COR-L47 (cell line): ENCODE measurements around the gene GASK1A.
"Not testable (repeated sequence)": the region's sequence is repeated elsewhere in the genome, so short reads cannot be mapped to it uniquely, and the experiment has no call there.

Source experiments
- DNase-seq: peaks from one replicate; lab custom pipeline; 2025; lab: John Stamatoyannopoulos, UW

GASK1A gene

DNA sequence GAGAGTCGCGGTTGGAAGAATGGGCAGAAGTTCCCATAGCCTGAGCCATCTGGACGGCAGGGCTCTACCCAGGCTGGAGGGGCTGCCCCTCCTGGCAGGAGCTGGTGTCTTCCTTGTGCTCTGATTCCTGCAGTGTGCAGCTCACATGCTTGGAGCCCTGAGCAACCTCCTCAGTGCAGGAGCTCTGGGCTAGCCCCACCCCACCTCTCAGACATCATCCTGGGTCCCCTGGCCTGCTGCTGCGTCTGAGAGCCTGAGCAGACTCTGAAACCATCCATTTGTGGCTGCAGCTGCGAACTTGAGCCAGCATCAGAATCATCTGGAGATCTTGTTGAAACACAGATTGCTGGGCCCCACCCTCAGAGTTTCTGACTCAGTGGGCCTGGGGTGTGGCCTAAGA lies 84.0 kb downstream of the GASK1A start:
- DNase-seq: no peak

DNA sequence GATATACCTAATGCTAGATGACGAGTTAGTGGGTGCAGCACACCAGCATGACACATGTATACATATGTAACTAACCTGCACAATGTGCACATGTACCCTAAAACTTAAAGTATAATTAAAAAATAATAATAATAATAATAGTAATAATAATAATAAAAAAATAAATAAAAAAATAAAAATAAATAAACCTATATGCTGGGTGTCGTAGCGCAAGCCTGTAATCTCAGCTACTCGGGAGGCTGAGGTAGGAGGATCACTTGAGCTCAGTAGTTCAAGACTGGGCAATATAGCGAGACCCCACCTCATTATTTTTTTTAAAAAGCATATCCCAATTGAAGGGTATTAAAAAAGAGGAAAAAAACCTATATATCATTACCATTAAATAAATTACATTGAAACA lies 91.6 kb downstream of the GASK1A start:
- not testable (repeated sequence) for DNase-seq

DNA sequence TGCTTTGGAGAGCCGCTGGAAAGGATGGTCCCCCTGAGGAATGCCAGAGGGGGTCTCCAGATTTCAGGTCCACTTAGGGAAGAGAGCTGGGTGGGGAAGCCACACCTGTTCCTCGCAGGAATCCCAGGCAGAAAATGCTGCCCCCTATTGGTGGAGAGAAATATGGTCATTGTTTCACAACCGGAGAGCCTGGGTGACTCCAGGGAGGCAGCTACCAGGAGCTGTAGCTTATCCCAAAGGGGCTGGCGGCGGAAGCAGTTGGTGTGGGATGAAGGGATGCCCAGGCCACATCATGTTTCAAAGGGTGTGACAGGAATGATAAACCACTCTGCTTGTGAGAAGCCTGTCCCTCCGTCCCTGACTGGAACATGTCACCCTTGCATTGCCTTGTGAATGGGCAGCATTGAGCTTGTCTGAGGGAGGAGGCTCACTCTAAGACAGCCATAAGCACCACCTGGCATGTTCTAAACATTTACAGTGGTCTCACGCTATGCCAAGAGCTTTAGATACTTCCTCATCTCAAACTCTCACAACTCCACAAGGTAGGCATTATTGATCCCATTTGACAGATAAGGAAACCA lies 92.3 kb downstream of the GASK1A start:
- DNase-seq: no peak

DNA sequence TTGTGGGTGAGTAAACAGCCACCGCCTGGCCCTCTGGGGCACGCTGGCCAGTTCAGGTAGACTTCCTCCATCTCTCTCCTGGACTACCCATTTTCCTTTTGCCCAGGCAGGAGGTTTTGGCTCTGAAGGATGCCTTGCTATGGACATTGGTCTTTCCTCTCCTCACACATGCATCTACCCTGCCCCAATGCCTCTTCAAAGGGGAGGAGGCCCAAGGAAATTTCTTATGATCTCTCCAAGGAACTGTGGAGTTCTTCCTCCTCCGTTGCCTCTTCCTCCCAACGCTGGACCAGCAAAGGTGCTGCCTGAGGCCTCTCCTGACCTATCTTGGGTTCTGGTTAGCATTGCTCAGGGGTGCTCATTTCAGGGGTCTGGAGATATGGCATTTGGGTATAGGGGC lies 93.2 kb downstream of the GASK1A start:
- no peak for DNase-seq

DNA sequence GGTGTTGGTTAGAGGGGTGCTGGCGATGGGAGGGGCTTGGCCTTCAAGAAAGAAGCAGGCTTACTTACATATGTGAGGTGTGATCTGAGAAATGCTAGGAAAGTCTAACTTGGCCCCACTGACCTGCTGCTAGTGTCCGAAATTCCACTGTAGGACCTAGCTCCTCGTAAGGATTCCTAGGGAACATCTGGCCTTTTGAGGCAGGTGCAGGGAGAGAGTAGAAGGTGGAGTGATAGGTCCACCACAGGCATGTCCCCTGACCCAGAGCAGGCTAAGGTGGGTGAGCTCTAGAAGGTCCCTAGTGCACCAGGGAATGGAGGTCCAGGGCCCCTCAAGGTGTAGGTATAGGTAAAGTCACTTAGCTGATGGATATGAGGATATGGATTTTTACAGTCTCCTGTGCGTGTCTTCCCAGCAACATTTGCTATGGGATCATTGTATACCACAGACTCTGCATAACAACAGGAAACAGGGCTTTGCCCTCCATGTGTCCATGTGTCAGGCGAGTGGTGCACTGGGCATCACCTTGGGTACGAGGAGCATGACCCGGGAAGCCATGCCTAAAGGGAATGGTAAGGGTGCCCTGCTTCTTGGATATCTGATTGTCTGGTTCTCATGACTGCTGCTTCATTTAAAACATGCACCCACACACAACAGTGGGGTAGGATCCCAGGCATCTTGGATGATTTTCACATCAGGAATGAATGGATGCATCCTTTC lies 94.2 kb downstream of the GASK1A start:
- no peak for DNase-seq

DNA sequence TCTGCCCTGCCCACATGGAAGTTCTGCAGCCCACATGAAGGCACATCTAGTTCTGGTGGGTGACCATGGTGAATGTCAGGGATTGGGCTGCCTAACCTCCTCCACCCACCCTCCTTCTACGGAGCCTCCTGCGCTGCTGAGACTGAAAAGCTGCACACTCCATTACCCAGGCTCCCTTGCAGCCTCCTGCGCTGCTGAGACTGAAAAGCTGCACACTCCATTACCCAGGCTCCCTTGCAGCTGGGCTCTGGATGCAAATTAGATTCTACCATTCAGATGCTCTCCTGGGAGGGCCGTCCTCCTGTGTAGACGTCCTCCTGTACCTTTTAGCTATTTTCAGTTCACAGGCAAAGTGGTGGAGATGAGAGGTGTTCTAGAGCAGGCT lies 94.7 kb downstream of the GASK1A start:
- DNase-seq: no peak

DNA sequence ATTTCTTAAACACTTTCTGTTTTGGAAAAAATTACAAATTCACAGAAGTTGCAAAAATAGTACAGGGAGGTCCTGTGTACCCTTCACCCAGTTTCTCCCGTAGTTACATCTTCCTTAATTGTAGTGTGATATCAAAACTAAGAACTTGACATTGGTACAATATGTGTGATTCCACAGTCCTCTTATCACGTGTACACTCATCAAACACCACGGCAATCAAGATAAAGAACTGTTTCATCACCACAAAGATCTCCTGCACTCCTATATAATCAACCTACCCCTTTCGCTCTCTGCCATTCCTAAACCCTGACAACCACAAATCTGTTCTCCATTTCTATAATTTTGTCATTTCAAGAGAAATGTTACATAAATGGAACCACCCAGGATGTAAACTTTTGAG lies 95.4 kb downstream of the GASK1A start:
- no peak for DNase-seq

DNA sequence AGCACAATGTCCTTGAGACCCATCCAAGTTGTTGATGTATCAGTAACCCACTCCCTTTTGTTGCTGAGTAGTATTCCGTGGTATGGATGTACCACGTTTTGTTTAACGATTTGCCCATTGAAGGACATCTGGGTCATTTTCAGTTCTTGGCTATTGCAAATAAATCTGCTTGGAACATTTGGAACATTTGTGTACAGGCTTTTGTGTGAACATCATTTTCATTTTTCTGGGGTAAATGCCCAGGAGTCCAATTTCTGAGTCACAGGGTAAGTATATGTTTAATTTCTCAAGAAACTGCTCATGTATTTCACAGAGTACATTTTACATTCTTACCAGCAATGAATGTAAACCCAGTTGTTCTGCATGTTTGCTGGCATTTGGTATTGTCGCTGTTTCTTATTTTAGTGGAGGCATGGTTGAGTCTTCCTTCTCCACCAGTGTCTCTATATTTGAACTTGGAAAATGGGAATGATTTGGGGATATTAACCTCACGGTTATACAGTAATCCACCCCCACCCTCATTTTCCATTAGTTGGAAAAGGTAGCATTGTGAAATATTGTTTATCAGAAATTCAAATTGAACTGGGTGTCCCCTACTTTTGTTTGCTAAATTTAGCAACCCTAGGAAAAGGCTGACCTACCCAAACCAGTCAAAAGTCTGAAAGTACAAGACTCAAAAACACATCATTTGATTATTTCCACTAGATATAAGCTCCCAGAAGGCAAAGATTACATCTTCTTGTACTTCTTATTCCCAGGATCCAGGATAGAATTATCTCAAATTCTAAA lies 96.0 kb downstream of the GASK1A start:
- no peak for DNase-seq

DNA sequence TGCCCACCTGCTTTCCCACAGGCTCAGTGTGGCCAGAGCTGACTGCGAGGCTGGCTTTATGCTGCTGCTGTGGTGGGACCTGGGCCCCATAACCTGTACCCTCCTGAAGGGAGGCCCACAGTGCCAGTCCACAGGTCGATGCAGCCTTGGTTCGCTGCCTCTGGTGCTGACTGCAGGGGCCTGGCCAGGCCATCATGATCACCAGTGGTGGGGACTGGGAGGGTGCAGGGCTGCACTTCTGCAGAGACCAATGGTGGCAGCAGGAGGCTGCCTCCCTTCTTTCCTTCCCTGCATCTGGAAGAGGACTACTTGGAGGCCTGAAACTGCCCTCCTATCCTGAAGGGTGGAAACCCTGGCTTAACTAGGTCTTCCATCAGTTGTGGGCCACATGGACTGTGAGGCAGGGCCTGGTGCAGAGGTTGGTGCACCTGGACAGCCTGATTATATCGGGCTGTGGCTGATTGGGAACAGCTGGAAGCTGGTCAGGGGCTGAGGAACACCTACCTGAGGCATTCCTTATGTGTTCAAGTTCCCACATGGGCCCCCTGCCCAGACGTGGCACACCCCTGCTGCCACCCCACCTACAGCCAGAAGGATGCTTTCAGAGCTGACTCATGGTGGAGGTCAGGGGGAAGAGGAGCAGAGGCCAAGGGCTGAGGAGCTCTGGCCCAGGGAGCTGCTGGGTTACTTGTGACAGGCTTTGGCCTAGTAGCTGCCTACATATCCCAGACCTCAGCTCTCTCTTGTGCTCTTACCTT lies 97.0 kb downstream of the GASK1A start:
- no peak for DNase-seq

DNA sequence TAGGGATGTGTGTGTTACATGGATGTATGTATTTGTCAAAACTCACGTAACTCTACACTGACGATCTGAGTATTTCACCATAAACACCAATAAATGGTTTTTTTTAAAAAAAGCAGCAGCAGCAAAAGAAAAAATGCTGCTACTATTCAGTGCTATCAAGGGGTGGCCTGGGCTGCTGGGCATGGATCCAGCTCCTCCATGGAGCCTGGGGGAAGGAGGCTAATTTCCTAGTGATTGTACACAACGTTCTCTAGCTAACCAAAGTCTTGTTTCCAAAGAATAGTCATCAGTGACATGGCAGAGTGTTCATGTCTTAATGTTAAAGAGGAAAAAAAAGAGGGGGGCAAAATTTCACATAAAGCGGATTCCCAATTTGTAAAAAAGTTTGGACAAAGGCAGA lies 97.7 kb downstream of the GASK1A start:
- no peak for DNase-seq

DNA sequence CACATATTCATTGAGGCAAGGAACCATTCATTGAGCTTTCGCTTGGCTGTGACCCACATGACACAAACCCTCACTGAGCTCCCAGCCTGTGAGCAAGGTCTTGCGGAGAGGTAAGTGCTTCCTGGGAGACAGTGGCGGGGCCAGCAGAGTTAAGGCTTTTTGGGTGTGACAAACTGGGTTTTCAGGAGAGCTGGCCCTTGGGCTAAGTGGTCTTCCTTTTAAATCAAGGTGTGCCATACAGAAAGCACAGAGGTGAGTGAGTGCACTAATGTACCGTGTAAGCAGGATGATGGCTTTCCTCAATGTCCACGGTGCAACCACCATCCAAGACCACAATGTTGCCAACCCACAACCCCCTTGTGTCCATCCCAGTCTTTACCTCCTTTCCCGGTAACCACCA lies 98.2 kb downstream of the GASK1A start:
- no peak for DNase-seq

DNA sequence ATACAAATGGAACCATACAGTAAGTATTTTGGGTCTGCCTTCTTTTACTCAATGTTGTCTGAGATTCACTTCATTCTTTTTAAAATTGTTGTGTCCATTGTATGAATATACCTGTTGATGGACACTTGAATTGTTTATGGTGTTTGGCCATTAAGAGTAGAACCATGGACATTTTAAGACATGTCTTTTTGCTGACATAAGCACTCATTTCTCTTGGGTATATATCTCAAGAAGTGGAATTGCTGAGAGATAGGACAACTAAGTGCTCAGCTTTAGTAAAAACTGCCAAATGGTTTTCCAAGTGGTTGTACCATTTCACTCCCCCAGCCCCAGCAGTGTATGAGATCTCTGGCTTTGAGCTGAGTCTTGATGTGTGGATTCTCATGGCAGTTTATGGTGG lies 98.6 kb downstream of the GASK1A start:
- no peak for DNase-seq

DNA sequence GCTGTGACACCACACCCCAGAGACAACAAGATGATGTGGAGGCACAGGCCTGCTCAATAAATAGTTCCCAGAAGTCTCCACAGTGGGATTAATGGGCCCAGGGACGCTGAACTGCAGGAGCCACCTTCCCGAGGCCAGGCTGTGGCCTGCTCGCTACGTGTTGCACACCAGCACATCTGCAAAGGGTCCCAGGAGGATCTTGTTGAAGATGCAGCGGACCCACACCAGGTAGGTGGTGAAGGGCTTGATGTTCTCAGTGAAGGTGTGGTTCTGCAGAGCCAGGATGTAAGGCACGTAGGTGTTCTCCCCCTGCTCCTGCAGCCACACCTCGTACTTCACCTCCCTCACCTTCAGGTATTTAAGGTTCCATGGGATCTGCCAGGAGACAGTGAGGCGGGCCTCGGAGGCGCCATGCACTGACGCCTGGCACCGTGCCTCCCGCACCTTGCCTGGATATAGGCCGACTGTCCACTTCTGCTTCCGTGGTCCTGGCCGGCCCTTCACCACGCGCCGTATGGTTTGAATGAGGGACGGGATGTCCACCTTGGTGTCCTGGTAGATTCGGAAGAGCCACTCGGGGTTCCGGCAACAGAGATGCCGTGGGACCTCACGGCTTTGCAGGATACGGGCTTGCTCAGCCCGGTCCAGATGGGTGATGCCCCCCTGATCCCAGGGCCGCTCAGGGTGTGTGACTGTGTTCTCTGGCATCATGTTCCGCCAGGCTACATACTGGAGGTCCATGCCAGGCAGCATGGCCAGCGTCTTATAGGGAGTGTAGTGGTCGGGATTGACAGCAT lies 100.6 kb downstream of the GASK1A start:
- DNase-seq: no peak

DNA sequence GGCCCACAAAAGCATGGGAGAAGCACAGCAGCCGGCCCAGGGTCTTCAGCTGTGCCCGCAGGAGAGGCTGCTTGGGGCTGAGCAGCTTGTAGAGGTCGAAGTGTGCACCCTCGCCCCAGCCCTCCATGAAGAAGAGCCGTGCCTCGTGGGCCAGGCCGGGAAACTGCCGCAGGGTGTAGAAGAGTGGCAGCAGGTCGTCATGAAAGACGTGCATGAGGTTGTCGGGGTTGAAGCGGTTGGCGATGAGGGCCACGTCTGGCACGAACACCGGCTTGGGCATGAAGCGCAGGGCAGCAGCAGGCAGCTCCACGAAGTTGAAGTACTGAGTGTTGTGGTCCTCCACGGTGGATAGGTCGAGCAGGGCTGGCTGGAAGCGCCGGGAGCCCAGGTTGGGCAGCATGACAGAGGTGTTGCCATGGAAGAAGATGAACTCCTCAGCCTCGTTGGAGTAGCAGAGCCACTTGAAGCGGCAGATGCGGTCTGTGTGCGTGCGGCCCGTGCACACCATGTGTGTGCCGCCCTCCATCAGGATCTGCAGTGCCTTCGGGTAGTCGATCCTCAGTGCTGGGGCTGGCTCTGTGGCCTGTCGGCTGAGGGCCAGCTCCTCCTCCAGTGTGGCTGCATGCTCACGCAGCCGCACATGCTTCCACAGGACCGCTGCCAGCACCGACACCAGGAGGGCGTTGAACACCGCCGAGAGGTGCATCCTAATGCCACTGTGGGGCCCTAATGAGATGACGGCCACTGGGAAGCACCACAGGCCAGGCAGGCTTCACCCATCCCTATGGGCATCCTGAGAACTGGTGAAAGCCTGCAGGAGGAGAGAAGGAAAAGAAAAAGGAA lies 101.8 kb downstream of the GASK1A start:
- DNase-seq: no peak

DNA sequence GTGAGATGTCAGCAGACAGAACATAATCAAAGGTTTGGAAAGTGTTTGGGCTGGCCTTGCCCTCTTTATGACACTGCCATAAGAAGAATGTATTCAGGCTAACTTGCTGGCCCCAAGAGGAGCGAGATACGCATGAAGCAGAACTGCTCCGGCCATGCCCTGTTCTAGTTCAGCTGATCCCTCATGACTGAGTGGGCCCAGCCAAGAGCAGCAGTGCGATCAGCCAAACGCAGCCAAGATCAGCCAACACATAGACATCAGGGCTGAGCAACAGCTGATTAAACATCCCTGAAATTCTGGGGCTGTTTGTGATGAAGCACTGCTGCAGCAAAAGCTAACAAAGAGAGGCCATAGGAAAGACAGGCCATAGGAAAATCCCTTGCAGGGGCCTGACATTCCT lies 102.7 kb downstream of the GASK1A start:
- DNase-seq: no peak

DNA sequence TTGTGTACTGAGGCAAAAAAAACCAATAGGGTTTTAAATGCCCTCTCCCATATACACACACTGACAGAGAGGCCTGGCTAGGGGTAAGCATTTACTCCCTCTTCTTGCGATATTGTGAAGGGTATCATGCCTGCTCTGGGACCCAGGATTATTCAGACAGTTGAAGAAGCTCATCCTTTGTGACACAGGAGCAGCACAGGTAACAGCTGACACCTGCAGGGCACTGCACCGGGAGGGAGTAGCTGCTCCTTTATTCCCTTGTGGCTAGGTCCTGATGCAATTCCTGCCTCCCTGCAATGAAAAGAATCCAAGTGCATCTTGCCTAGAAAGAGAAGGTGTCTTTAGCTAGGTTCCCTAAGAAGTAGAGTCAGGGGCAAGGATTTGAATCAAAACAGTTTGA lies 103.3 kb downstream of the GASK1A start:
- no peak for DNase-seq

DNA sequence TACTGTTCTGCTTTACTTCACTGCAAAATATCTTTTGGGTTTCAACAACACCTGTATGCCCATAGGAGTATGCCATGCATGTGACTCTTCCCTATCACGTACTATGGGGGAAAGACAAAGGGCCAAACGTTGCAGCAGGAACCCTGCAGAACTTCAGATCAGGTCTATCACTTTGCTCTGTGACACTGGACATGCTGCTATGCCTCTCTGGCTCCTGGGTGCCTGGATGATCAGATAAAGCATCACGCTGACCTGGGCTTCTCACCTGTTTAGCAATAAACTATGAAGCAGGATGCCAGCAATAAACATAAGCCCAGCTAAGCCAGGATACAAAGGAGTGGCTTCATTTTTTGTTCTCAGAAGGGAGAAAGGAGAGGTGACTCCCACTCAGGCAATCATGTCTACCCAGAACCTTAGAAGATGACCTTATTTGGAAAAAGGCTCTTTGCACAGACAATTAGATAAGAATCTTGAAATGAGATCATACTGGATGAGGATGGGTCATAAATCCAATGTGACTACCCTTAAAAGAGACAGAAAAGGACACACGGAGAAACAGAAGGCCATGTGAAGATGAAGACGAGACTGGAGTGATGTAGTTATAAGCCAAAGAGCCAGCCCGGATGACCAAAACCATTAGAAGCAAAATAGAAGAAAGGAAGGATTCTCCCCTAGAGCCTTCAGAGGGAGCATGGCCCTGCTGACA lies 107.5 kb downstream of the GASK1A start:
- DNase-seq: no peak

DNA sequence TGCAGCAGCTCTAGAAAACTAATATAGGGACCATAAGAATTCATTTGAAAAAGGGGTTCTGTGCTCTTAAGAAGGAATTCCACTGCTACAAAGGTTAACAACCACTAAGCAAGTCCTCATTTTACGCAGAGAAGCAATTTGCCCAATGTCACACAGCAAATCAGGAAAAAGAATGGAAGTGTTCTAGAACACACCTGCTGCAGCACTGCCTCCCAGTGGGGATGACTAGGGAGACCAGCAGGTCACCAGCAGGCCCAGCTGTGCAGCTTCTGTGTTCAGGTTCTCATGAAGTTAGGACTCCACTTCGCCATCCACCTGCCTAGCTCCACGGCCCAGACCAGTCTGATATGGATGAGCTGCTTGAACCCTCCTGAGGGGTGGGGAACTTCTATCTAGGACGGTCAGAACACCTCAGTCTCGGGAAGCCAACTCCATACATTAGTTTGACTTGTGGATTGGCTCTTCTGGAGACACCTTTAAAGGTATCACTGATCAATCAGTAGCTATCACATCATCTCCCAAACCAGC lies 108.2 kb downstream of the GASK1A start:
- no peak for DNase-seq

DNA sequence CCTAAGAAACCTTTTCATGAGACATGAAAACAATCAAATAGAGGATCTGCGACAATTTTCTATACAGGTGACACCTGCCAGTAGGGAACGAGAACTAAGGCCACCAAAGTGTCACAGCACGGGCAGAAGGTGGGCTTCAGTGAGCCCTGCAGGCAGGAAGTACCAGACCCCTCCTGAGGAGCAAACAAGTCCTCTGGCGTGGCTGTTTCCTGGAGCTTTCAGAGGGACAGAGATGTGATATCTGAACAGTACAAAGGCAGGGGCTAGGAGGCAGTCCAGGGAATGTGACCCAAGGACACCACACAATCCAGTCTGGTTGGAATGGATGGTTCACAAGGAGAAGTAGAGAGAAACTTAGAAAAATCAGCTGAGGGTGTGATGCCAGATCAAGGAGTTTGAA lies 110.0 kb downstream of the GASK1A start:
- no peak for DNase-seq

DNA sequence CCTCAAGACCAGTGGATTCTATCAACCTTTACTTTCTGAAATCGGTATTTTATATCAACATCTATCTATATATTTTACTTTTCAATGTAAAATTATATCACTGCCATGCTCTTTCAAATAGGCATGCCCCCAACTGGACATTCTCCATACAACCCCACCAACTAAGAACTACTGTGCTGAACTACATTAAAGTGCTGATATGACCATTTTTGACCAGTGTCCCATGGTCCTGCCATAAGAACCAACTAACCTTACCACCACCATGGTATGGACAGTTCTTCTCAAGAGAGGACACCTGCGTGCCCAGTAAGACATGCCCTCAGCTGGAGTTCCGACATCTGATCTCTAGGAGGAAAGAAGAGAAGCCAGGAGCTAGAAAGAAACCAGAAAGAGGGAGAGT lies 111.1 kb downstream of the GASK1A start:
- DNase-seq: no peak
